Fibroblast of villous mesenchyme (primary cell): ENCODE measurements around the gene TBC1D5. TPM values are rescaled to one million over a fixed set of nuclear protein-coding genes. Genes with fewer than 3 reads are reported as not detected.
A peak's percentile ranks its signal among the peaks of the same experiment; 100 is the strongest.

Experiments
- DNase-seq: peaks from one replicate; pipeline ENCODE4 v3.0.0-alpha.2; 2010; ENCODE audit warnings: low read depth
- H3K4me3 ChIP-seq: 2 replicates; pipeline ENCODE4 v1.5.1; 2011; ENCODE audit warnings: low read depth, mild to moderate bottlenecking, low read length
- CTCF ChIP-seq: IDR thresholded peaks from 2 replicates; pipeline ENCODE4 v1.5.1; 2012; ENCODE audit warnings: low read depth, mild to moderate bottlenecking, low read length; ENCODE audit not compliant: insufficient read depth
- small RNA-seq: library from RNA; depleted of rRNA; stranded (forward); fragments of <200 nt; gene quantifications from one replicate; pipeline ENCODE3, GENCODE V24; 2012
- total RNA-seq: library from RNA; depleted of rRNA; stranded (reverse); fragments of >200 nt; gene quantifications from 2 replicates; pipeline ENCODE4 v1.2.3, GENCODE V29; 2012

Gene TBC1D5
- total RNA-seq, 1 donor = 107 TPM

GRCh38 chr3:17115186-17115585 is 627.2 kb downstream of the TBC1D5 start:
- H3K4me3 ChIP-seq = no peak overlapping the region
- TF ChIP-seq CTCF = no peak
- no peak for DNase-seq

GRCh38 chr3:17111586-17111985 is 630.8 kb downstream of the TBC1D5 start:
- no peak for TF ChIP-seq CTCF
- no peak overlapping the region for H3K4me3 ChIP-seq
- DNase-seq = peak; percentile 86

DNA sequence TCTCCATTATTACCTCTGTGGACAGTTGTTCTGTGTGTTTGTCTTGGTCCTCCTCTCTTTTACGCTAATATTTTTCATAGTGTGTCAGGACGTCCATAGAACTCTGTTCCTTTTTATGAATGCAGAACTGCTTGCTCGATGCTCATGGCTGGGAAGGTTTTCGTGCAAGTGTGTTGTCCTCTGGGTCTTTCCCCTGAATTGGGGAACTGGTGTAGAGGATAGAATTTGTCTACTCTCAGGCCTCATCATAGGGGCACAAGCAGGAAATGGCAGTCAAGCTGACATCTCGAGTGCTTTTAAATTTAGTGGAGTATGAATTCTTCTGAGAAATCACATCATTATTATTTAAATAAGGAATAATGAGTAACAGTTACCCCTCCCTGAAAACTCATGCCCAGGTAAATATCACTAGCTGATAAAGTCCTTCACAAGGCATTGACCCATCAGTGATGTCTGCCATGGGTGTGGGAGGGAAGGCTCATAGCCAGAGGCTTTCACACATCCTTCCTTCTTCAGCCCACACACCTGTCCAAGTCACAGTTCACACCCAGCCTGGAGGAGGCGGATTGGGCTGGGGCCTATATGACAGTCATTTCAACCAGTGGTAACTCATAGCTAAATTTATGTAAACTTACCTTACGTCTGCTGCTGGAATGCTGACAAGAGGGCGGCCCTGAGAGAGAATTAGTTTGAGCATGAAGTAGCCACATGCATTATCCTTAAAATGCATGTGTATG is 631.6 kb downstream of the TBC1D5 start:
- H3K4me3 ChIP-seq = no peak overlapping the region
- TF ChIP-seq CTCF = no peak
- DNase-seq = no peak

Small RNA genes lying within 50 kb of the gene (small RNA-seq; reads per million reads assigned to genes)
- gene AC104451.1 (not detected), gene RNU7-10P (3.1 reads per million, percentile 69 among the genes with 10 or more reads in this experiment)
